Thoracic aorta (tissue), 2 donors: ENCODE results near the gene FOXO6. TPM values are rescaled to one million over a fixed set of nuclear protein-coding genes. Genes with fewer than 3 reads are reported as not detected.

Source experiments
- ATAC-seq: fragments of 150-250 bp; one replicate; pipeline ENCODE4 v1.8.0; 2017; ENCODE audit warnings: low read depth; ENCODE audit not compliant: insufficient number of reproducible peaks, low FRiP score
- DNase-seq: peaks from one replicate; pipeline ENCODE4 v3.0.0-alpha.2; 2020; ENCODE audit warnings: low spot score
- H3K27ac ChIP-seq, 2 donors: fragments of 200-600 bp; sonication (generic); 1 replicate in 1 of 2; 2 replicates in 1 of 2; pipeline ENCODE4 v1.5.1; 2016; ENCODE audit warnings: mild to moderate bottlenecking in 2 of 2, moderate library complexity in 2 of 2
- H3K27me3 ChIP-seq: fragments of 200-600 bp; sonication (generic); replicated peaks from 2 replicates; pipeline ENCODE4 v1.6.0; 2016; ENCODE audit warnings: mild to moderate bottlenecking; ENCODE audit not compliant: insufficient read depth
- H3K36me3 ChIP-seq: fragments of 200-600 bp; sonication (generic); one replicate; pipeline ENCODE4 v1.5.1; 2016
- H3K4me1 ChIP-seq, 2 donors: fragments of 200-600 bp; sonication (generic); 1 replicate in 1 of 2; 2 replicates in 1 of 2; pipeline versions ENCODE4 v1.5.1 to v1.6.0; 2016; ENCODE audit warnings: low read depth in 2 of 2, mild to moderate bottlenecking in 1 of 2; ENCODE audit not compliant: control insufficient read depth in 1 of 2
- H3K4me3 ChIP-seq: fragments of 200-600 bp; sonication (generic); 2 replicates; pipeline ENCODE4 v1.5.1; 2016; ENCODE audit warnings: mild to moderate bottlenecking
- H3K9me3 ChIP-seq: fragments of 200-600 bp; sonication (generic); 2 replicates; pipeline ENCODE4 v1.5.1; 2016
- CTCF ChIP-seq: fragments of 200-600 bp; sonication (generic); IDR thresholded peaks from one replicate; pipeline ENCODE4 v1.5.1; 2019; ENCODE audit warnings: antibody characterized with exemption
- total RNA-seq, 2 donors: library from RNA; depleted of rRNA; stranded (reverse); fragments of >200 nt; gene quantifications; one replicate each; pipeline versions ENCODE4 v1.1.0 to v1.2.3, GENCODE V29; 2016

FOXO6 gene
- total RNA-seq, 2 donors from 2014 or later, result 3.8 TPM; not detected in 1

GRCh38 chr1:41338820-41339219 lies 22.4 kb upstream of the FOXO6 start:
- TF ChIP-seq CTCF, result no peak
- DNase-seq, result no peak
- Histone ChIP-seq H3K4me3 (no peak overlapping the region), H3K27ac (no peak overlapping the region), H3K27me3 (no peaks in the 10 kb centered on the region), H3K36me3 (no peaks in the 10 kb centered on the region), H3K9me3 (peaks cover 5% of the 10 kb centered on the region), H3K4me1 (no peaks in the 10 kb centered on the region)
- no peak for ATAC-seq

GRCh38 chr1:41340655-41341364 lies 20.4 kb upstream of the FOXO6 start:
- Histone ChIP-seq H3K4me3 (no peak overlapping the region), H3K27ac (no peak overlapping the region), H3K36me3 (no peaks in the 10 kb centered on the region), H3K9me3 (peaks cover 5% of the 10 kb centered on the region), H3K4me1 (no peaks in the 10 kb centered on the region), H3K27me3 (no peaks in the 10 kb centered on the region)
- DNase-seq (no peak), ATAC-seq (no peak)
- no peak for TF ChIP-seq CTCF

- Histone ChIP-seq H3K4me1 (no peaks in the 10 kb centered on the region), H3K36me3 (no peaks in the 10 kb centered on the region), H3K9me3 (peaks cover 5% of the 10 kb centered on the region), H3K27me3 (no peaks in the 10 kb centered on the region), H3K27ac (no peak overlapping the region), H3K4me3 (no peak overlapping the region)
- no peak for DNase-seq
- ATAC-seq, result no peak
- TF ChIP-seq CTCF, result no peak
Measured at GRCh38 chr1:41341365-41341683, 19.9 kb upstream of the FOXO6 start.

GRCh38 chr1:41341772-41342562 lies 19.3 kb upstream of the FOXO6 start:
- no peaks in the 10 kb centered on the region for H3K27me3 ChIP-seq
- no peaks in the 10 kb centered on the region for H3K4me1 ChIP-seq
- DNase-seq (no peak), ATAC-seq (no peak)
- no peak for TF ChIP-seq CTCF
- H3K27ac ChIP-seq, result no peak overlapping the region
- peaks cover 5% of the 10 kb centered on the region for H3K9me3 ChIP-seq
- H3K36me3 ChIP-seq, result no peaks in the 10 kb centered on the region
- H3K4me3 ChIP-seq, result no peak overlapping the region

GRCh38 chr1:41342774-41343355 lies 18.4 kb upstream of the FOXO6 start:
- H3K36me3 ChIP-seq, result no peaks in the 10 kb centered on the region
- no peaks in the 10 kb centered on the region for H3K27me3 ChIP-seq
- no peak overlapping the region for H3K27ac ChIP-seq
- H3K4me1 ChIP-seq, result no peaks in the 10 kb centered on the region
- ATAC-seq (no peak), DNase-seq (no peak)
- peaks cover 5% of the 10 kb centered on the region for H3K9me3 ChIP-seq
- H3K4me3 ChIP-seq, result no peak overlapping the region
- no peak for TF ChIP-seq CTCF
